GM12801 (cell line): ENCODE measurements around the gene NHLRC4.

Experiments
- CTCF ChIP-seq: IDR thresholded peaks from one replicate; pipeline ENCODE4 v1.5.1; 2011; ENCODE audit warnings: control low read depth; ENCODE audit not compliant: insufficient read length; ENCODE audit errors: extremely low read depth

The NHLRC4 gene

DNA sequence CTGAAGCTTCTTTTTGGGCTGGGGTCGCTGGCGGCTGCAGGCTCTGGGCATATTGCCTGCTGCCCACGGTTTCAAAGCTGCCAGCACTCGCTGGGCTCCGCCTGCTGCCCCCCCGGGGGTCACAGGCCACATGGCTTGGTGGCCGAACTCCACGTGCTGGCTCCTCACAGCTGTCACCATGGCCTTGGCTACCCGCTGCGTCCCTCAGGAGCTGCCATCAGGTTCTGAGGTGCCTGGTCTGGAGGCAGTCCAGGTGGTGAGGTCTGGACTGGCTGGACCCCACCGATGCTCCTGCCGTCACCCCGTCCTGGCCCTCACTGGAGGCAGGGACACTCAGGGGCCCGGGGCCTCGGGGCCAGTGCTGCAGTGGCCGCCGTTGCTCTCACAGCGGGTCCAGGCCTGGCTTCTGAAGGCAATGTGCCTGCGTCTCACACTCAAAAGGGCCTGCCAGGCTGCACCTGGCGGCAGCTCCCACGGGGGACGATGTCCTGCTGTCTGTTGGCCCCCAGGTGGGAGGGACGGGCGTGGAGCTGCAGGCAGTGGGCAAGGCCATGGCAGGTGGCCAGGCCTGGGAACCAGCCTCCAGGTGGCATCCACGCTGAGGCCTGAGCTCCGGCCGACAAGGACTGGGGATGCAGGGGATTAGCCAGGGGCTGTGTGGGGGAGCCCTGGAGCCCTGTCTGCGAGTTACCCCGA, 26.0 kb upstream of the NHLRC4 start:
- no peak for TF ChIP-seq CTCF

DNA sequence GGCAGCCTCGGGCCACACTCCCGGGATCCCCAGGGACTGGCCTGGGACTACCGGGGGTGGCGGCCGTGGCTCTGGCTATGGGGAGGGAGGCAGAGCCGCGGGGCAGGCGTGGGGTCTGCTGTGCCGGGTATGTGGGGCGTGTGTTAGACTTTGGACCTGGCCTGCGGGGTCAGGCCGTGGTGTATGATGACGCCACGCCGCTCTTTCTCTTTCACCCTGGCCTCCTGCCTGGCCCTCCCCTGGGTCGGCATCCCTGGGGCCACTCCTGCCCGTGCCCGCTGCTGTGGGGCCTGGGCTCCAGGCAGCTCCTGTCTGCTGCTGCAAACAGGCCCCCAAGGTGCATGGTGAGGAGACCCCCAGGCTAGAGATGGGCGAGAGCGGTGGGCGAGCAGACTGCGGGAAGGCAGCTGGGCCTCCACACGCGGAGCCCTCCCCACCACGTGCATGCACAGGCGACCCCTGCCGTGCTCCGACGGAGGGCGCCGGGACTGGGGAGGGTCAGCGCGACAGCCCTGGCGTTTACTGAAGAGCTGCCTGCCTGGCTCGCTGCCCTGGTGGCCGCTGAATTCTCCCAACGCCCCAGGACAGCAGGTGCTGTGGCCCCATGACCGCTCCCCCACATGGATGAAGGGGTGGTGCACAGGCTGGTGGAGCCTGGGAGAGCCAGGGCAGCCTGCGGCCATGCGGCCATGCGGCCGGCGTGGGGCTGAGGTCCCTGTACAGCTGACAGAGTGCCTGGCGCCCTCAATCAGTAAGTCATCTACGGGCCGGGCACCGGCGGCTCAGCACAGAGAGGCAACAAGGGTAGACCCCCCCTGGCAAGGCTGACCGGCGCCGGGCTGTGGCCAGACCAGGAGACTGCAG, 23.3 kb upstream of the NHLRC4 start:
- no peak for TF ChIP-seq CTCF

GRCh38 chr16:544517-544916, 22.3 kb upstream of the NHLRC4 start:
- TF ChIP-seq CTCF = no peak

GRCh38 chr16:546909-547770, 19.7 kb upstream of the NHLRC4 start:
- no peak for TF ChIP-seq CTCF

GRCh38 chr16:548586-548985, 18.2 kb upstream of the NHLRC4 start:
- TF ChIP-seq CTCF = no peak

DNA sequence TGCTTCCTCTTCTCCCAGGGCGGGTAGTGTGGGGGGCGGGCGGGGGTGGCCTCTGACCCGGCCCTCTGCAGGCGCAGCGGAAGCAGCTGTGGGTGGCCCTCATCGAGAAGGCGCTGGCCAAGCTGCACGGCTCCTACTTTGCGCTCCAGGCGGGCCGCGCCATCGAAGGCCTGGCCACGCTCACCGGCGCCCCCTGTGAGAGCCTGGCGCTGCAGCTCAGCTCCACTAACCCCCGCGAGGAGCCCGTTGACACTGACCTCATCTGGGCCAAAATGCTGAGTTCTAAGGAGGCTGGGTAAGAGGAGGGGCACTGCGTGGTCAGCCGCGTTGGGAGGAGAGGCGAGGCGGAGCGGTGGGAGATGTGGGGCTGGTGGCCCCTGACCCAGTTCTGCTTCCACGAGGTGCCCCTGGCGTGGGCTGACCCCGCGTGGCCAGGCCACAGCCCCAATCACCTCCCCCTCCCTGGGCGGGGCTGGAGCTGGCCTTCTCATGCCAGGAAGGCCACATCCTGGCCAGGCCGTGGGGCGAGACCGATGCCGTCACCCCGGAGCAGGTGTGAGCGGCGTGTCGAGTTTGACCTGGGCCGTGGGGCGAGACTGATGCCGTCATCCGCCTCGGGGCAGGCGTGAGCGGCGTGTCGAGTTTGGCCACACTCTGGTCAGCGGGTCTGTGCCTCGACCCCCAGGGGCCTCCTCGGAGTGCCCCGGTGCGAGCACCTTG, 17.1 kb upstream of the NHLRC4 start:
- no peak for TF ChIP-seq CTCF
